Common myeloid progenitor, CD34-positive (primary cell): ENCODE results near the gene TOM1L2.

Experiments
- CTCF ChIA-PET: fragments of 350-600 bp; sonication (Branson Sonifier 250); formaldehyde crosslinking; loops from one replicate; lab custom pipeline; 2021; ENCODE audit warnings: antibody characterized with exemption; lab: Charles Lee
- POLR2A ChIA-PET: fragments of 350-600 bp; sonication (Branson Sonifier 250); formaldehyde crosslinking; loops from one replicate; lab custom pipeline; 2021; ENCODE audit warnings: antibody characterized with exemption; lab: Charles Lee
- DNase-seq, 3 donors: peaks; one replicate each; pipeline versions ENCODE4 v3.0.0 to v3.0.0-alpha.2; 2013
- H3K27ac ChIP-seq, 2 experiments: 1 replicate in 1 of 2; 2 replicates in 1 of 2; pipeline ENCODE4 v1.7.0; 2013; ENCODE audit warnings: inconsistent platforms in 2 of 2, low read length in 2 of 2, mild to moderate bottlenecking in 2 of 2, low read depth in 1 of 2, moderate library complexity in 1 of 2; ENCODE audit not compliant: severe bottlenecking in 2 of 2, insufficient read depth in 1 of 2, poor library complexity in 1 of 2
- H3K27me3 ChIP-seq, 5 experiments: replicated peaks in 2 of 5; 1 replicate in 3 of 5; 2 replicates in 2 of 5; pipeline versions ENCODE4 v1.6.1 to v1.7.0; 2013; ENCODE audit warnings: low read length in 4 of 5, mild to moderate bottlenecking in 2 of 5, moderate library complexity in 2 of 5, inconsistent platforms in 1 of 5; ENCODE audit not compliant: insufficient read depth in 5 of 5, control insufficient read depth in 4 of 5
- H3K36me3 ChIP-seq, 4 experiments: 1 replicate in 2 of 4; 2 replicates in 2 of 4; pipeline versions ENCODE4 v1.6.1 to v1.7.0; 2013; ENCODE audit warnings: low read length in 3 of 4, control low read depth in 1 of 4, mild to moderate bottlenecking in 1 of 4; ENCODE audit not compliant: control insufficient read depth in 4 of 4, insufficient read depth in 4 of 4
- H3K4me1 ChIP-seq, 4 experiments: 1 replicate in 3 of 4; 2 replicates in 1 of 4; pipeline versions ENCODE4 v1.6.1 to v1.7.1; 2013; ENCODE audit warnings: low read length in 3 of 4, mild to moderate bottlenecking in 3 of 4, control low read depth in 1 of 4, inconsistent platforms in 1 of 4, moderate library complexity in 1 of 4; ENCODE audit not compliant: control insufficient read depth in 4 of 4, insufficient read depth in 4 of 4; ENCODE audit errors: control extremely low read depth in 1 of 4
- H3K4me3 ChIP-seq, 7 experiments: 1 replicate in 4 of 7; 2 replicates in 3 of 7; pipeline versions ENCODE4 v1.5.1 to v1.7.0; 2013; ENCODE audit warnings: mild to moderate bottlenecking in 7 of 7, low read length in 6 of 7, moderate library complexity in 6 of 7, inconsistent platforms in 2 of 7, low read depth in 2 of 7, control low read depth in 1 of 7; ENCODE audit not compliant: insufficient read depth in 4 of 7, control insufficient read depth in 1 of 7; ENCODE audit errors: extremely low read depth in 1 of 7
- H3K9me3 ChIP-seq, 5 experiments: 1 replicate in 4 of 5; 2 replicates in 1 of 5; pipeline versions ENCODE4 v1.6.1 to v1.7.1; 2013; ENCODE audit warnings: low read length in 4 of 5, mild to moderate bottlenecking in 2 of 5, inconsistent platforms in 1 of 5, low read depth in 1 of 5, moderate library complexity in 1 of 5; ENCODE audit not compliant: control insufficient read depth in 4 of 5, insufficient read depth in 2 of 5; ENCODE audit errors: control extremely low read depth in 1 of 5
- WGBS: methylation state at CpG from one replicate; pipeline ENCODE4 v1.1.5; 2013; ENCODE audit not compliant: insufficient coverage; 5-methylcytosine and 5-hydroxymethylcytosine counted together

The TOM1L2 gene

GRCh38 chr17:17884391-17885357 is 87.5 kb downstream of the TOM1L2 start:
- Histone ChIP-seq H3K9me3 (no peaks in the 10 kb centered on the region), H3K27ac (no peak overlapping the region), H3K27me3 (no peaks in the 10 kb centered on the region), H3K4me3 (no peak overlapping the region), H3K36me3 (peaks cover 6 to 41% (median 12%) of the 10 kb centered on the region in 4 experiments), H3K4me1 (no peaks in the 10 kb centered on the region)
- POLR2A ChIA-PET, result no interaction called here
- CTCF ChIA-PET, result interaction anchor here (0.6 to 1.4 kb wide), 7 partner anchors 14 to 149 kb away, joined by 3 to 7 read pairs (median 3); no protein-coding TSS in a partner anchor
- DNase-seq, result no peak
- 98% methylated on average over 10 of the region's 16 CpGs for WGBS

- no peak for DNase-seq
- Histone ChIP-seq H3K27ac (no peak overlapping the region), H3K9me3 (no peaks in the 10 kb centered on the region), H3K36me3 (peaks cover 6 to 49% (median 14%) of the 10 kb centered on the region in 4 experiments), H3K27me3 (no peaks in the 10 kb centered on the region), H3K4me1 (no peaks in the 10 kb centered on the region), H3K4me3 (no peak overlapping the region)
- ChIA-PET CTCF (interaction anchor here (0.8 to 1.4 kb wide), 5 partner anchors 15 to 72 kb away, joined by 3 to 7 read pairs (median 3); no protein-coding TSS in a partner anchor), POLR2A (interaction anchor here (0.6 kb wide), 1 partner anchor 126 kb away, joined by 3 read pairs; no protein-coding TSS in a partner anchor)
- 100% methylated on average over 1 of the region's 3 CpGs for WGBS
Observed at GRCh38 chr17:17883801-17884200, 88.4 kb downstream of the TOM1L2 start.

GRCh38 chr17:17882082-17882581 is 90.1 kb downstream of the TOM1L2 start:
- peaks cover 10 to 59% (median 26%) of the 10 kb centered on the region in 4 experiments for H3K36me3 ChIP-seq
- H3K27me3 ChIP-seq, result no peaks in the 10 kb centered on the region
- H3K27ac ChIP-seq, result no peak overlapping the region
- POLR2A ChIA-PET, result interaction anchor here (0.6 kb wide), 1 partner anchor 105 kb away, joined by 9 read pairs; no protein-coding TSS in a partner anchor
- 97% methylated on average over 7 of the region's 8 CpGs for WGBS
- CTCF ChIA-PET, result no interaction called here
- H3K4me3 ChIP-seq, result no peak overlapping the region
- no peaks in the 10 kb centered on the region for H3K4me1 ChIP-seq
- H3K9me3 ChIP-seq, result no peaks in the 10 kb centered on the region
- no peak for DNase-seq

- DNase-seq, result no peak
- POLR2A ChIA-PET, result no interaction called here
- Histone ChIP-seq H3K27me3 (no peaks in the 10 kb centered on the region), H3K9me3 (no peaks in the 10 kb centered on the region), H3K27ac (no peak overlapping the region), H3K36me3 (peaks cover 10 to 70% (median 32%) of the 10 kb centered on the region in 4 experiments), H3K4me1 (no peaks in the 10 kb centered on the region), H3K4me3 (no peak overlapping the region)
- CTCF ChIA-PET, result interaction anchor here (1.2 kb wide), 2 partner anchors 14 to 20 kb away, joined by 3 to 4 read pairs; no protein-coding TSS in a partner anchor
- WGBS, result 92% methylated on average over 6 of the region's 8 CpGs
Observed at GRCh38 chr17:17880577-17881196, 91.5 kb downstream of the TOM1L2 start.

- WGBS, result 96% methylated on average over 11 of the region's 14 CpGs
- Histone ChIP-seq H3K4me1 (peaks cover 0 to 2% (median 0%) of the 10 kb centered on the region in 4 experiments), H3K4me3 (no peak overlapping the region), H3K9me3 (no peaks in the 10 kb centered on the region), H3K27ac (no peak overlapping the region), H3K36me3 (peaks cover 6 to 58% (median 26%) of the 10 kb centered on the region in 4 experiments), H3K27me3 (no peaks in the 10 kb centered on the region)
- POLR2A ChIA-PET, result interaction anchor here (0.7 kb wide), 1 partner anchor 15 kb away, joined by 4 read pairs; no protein-coding TSS in a partner anchor
- DNase-seq, result no peak
- CTCF ChIA-PET, result no interaction called here
Observed at GRCh38 chr17:17877529-17878358, 94.5 kb downstream of the TOM1L2 start.

- DNase-seq, result no peak
- ChIA-PET CTCF (interaction anchor here (0.9 to 1.5 kb wide), 2 partner anchors 15 to 65 kb away, joined by 3 to 6 read pairs; no protein-coding TSS in a partner anchor), POLR2A (interaction anchor here (0.7 kb wide), 1 partner anchor 15 kb away, joined by 4 read pairs; no protein-coding TSS in a partner anchor)
- Histone ChIP-seq H3K4me3 (no peak overlapping the region), H3K36me3 (peaks cover 4 to 52% (median 26%) of the 10 kb centered on the region in 4 experiments), H3K27ac (no peak overlapping the region), H3K27me3 (no peaks in the 10 kb centered on the region), H3K4me1 (peaks cover 0 to 3% (median 0%) of the 10 kb centered on the region in 4 experiments), H3K9me3 (no peaks in the 10 kb centered on the region)
- WGBS, result 100% methylated on average over 3 of the region's 6 CpGs
Observed at GRCh38 chr17:17876959-17877528, 95.2 kb downstream of the TOM1L2 start.
